Mammary epithelial cell (primary cell): ENCODE data around the gene TAS1R1.

Source experiments
- EZH2 ChIP-seq: IDR thresholded peaks from 2 replicates; pipeline ENCODE4 v1.6.1; 2012; ENCODE audit warnings: low read length, inconsistent platforms, borderline replicate concordance
- TF ChIP-seq, protein P1 (sequence below), 2 donors: IDR thresholded peaks in 1 of 2; conservative IDR thresholded peaks in 1 of 2; 2 replicates each; pipeline ENCODE4 v1.5.1; 2011 to 2012; ENCODE audit warnings: inconsistent platforms in 2 of 2, low read length in 2 of 2, mild to moderate bottlenecking in 2 of 2, control low read depth in 1 of 2, low read depth in 1 of 2; ENCODE audit not compliant: insufficient read depth in 1 of 2; ENCODE audit errors: extremely low read depth in 1 of 2

GRCh38 chr1:6603915-6604558, 48.9 kb downstream of the TAS1R1 start:
- TF ChIP-seq, protein P1, sequence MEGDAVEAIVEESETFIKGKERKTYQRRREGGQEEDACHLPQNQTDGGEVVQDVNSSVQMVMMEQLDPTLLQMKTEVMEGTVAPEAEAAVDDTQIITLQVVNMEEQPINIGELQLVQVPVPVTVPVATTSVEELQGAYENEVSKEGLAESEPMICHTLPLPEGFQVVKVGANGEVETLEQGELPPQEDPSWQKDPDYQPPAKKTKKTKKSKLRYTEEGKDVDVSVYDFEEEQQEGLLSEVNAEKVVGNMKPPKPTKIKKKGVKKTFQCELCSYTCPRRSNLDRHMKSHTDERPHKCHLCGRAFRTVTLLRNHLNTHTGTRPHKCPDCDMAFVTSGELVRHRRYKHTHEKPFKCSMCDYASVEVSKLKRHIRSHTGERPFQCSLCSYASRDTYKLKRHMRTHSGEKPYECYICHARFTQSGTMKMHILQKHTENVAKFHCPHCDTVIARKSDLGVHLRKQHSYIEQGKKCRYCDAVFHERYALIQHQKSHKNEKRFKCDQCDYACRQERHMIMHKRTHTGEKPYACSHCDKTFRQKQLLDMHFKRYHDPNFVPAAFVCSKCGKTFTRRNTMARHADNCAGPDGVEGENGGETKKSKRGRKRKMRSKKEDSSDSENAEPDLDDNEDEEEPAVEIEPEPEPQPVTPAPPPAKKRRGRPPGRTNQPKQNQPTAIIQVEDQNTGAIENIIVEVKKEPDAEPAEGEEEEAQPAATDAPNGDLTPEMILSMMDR (conservative IDR thresholded peaks at IDR 0.05 in 1 of 2, IDR thresholded peaks at IDR 0.05 in 1 of 2; ENCODE audit: extremely low read depth in 1 of 2, insufficient read depth in 1 of 2, low read depth in 1 of 2, low read length in 2 of 2): no peak
- TF ChIP-seq EZH2: no peak
